GM19193 (cell line): Measurements from ENCODE around the gene LEMD2.

ENCODE experiments used
- POLR2A ChIP-seq: IDR thresholded peaks from 4 replicates; pipeline ENCODE4 v1.6.1; 2011; ENCODE audit not compliant: insufficient read depth, insufficient read length; ENCODE audit errors: extremely low read depth

LEMD2 gene

GRCh38 chr6:33788694-33789549 lies at the start of gene LEMD2:
Gene LEMD2 (minus strand): TSS chr6:33789130. CDS start chr6:33789116, 14 bp downstream.
- TF ChIP-seq POLR2A: peak; percentile 74

DNA sequence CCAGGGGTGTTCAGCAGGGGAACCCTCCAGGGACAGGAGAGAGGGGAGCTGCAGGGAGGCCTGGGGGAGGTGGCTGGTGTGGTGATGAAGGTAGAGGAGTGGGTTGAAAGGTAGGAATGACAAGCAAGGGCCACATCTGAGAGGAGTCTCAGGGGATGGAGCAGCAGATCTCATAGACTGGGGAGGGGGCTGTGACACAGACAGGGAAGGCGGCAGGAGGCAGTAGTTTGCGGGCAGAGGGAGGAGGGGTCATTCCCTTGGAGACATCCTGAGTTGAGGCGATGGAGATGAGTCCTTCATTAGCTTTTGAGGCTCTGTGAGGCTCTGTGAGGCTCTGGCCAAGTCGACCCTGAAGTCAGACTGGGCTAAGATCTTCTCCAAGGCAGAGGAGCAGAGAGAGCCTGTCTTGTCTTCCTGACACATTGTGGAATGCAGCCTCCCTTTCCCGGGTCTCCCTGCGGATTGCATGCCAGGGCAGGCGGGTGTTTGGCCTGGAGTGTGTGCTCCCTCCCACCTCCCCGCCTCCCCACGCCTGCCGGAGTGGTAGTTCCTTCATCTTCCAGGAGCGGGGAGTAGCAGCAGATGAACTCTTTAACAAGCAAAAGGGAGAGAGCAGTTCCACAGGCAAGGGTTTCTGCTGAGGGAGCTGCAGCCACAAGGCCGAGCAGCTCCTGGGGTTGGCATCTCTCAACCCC lies 49.2 kb upstream of the LEMD2 start:
- no peak for TF ChIP-seq POLR2A

DNA sequence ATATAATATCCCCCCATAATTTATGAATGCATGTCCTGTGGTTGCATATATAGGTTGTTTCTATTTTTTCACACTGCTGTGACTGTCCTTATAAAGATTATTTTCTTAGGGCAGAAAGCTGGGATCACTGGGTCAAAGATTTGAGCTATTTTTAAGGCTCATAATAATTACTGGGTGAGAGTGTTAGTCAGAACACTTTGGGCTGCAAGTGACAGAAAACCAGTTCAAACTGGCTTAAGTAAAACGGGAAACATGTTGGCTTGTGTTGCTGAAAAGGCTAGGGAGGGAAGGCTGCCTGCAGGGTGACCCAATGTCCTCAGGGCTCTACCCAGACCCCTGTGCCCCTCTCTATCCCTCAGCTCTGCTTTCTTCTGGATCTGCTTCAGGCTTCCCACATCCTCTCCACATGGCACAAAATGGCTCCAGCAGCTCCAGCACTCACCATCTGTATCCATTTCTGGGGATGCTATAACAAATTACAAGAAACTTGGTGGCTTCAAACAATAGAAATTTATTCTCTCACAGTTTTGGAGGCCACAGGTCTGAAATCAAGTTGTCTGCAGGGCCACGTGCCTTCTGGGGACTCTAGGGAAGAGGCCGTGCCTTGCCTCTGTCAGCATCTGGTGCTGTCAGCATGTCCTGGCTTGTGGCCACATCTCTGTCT lies 48.0 kb upstream of the LEMD2 start:
- no peak for TF ChIP-seq POLR2A

DNA sequence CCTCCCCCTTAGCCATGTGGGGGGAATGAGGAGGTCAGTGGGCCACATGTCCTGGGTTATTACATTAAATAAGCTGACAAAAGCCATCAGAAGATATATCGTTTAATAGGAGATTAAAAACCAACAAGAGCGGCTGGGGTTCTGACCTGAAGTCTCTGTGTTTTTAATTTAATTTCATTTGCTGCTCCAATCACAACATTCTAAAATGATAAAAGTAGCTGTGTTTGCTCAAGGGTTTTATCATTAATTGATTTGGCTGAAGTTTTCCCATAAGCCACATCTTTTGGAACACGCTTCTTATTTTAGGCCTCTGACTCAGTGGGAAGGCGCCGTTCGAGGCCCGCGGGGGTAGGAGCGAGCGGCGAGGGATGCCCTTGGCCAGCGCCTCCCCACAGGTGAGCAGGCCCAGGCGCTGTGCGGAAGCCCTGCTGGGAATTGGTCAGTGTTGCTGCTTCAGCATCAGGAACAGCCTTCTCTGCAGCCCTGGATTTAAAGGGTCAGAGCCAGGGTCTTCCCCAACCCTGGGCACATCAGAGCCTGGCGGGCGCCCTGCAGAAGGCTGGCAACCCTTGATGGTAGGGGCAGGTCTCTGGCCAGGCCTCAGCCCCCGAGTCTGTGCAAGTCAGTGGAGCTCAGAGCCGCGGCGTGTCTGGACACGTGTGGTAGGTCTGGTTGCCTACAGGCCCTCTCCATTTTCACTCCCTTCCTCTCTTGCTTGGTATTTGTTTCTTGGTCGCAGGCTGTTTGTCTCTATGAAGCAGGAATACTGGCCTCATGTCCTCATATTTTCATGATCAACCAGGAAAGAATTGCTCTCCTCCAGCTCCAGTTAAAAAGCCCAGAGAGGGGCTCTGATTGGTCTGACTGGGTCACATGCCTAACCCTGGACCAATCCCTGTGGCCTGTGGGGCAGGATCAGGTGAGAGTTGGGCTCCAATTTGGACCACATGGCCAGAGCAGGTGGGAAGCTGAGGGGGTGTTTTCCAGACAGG lies 45.8 kb upstream of the LEMD2 start:
- TF ChIP-seq POLR2A: no peak

- no peak for TF ChIP-seq POLR2A
Measured at GRCh38 chr6:33833599-33833998, 44.7 kb upstream of the LEMD2 start.

DNA sequence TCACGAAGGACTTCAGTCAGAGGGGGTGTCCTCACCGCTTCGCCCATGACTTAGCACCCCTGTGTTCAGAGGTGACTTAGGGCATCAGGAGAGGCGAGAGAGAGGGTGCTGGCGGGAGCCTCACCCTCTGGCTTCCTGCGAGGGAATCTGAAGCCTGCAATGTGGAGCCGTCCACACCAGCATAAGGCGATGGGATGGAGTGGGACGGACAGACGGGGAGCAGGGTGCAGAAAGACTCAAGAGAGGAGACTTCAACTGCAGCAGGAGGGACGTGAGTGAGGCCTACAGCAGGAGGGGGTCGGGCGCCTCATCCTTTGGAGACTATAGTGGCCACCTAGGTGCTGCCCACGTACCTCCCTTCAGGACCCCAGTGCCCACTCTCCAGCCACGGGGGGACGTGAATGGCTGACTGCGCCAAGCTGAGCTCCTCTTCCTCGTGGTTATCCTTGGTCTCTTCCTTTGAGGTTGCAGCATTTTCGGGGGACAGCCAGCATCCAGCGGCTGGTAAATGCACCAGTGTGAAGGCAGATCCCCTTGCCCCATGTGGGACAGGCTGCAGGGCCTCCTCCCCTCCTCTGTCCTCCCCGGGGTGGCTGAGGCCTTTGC lies 41.8 kb upstream of the LEMD2 start:
- TF ChIP-seq POLR2A: no peak

GRCh38 chr6:33828764-33829731 lies 40.1 kb upstream of the LEMD2 start:
- TF ChIP-seq POLR2A: no peak

GRCh38 chr6:33828452-33828763 lies 39.5 kb upstream of the LEMD2 start:
- no peak for TF ChIP-seq POLR2A

- TF ChIP-seq POLR2A: no peak
Measured at GRCh38 chr6:33827546-33828451, 38.9 kb upstream of the LEMD2 start.

- TF ChIP-seq POLR2A: no peak
Measured at GRCh38 chr6:33826537-33826936, 37.6 kb upstream of the LEMD2 start.

DNA sequence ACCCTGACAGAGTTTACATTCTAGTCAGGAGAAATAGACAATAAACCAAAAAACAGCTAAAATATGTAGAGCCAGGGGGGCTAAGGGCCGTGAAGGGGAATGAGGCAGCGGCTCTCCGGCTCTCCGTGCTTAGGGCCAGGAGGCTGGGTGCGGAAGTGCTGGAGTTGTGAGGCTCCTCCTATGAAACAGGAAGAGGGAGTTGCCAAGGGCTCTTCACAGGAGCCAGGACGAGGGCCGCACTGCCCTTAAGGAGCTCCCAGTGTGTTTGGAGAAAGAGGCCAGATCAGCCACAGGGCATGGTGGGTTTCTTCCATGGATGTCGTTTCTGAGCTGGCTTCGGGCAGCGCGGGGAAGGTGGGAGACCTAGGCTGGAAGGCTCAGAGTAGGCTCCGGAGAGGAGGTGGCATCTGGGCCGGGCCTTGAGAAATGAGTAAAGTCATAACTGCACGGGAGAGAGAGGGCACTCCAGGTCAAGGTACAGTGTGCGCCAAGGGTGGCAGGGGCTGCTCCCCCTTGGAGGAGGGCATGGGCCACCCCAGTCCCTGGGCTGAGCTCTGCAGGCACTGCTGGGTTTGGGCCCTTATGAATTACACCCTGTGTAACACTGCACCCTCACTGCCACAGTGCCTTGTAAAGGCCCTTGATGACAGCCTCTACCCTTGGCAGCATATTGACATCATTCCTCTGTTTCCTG lies 35.7 kb upstream of the LEMD2 start:
- no peak for TF ChIP-seq POLR2A
